Gastroesophageal sphincter (tissue), 4 donors: ENCODE results near the gene POLR3C. TPM values are rescaled to one million over a fixed set of nuclear protein-coding genes. Genes with fewer than 3 reads are reported as not detected.

Source experiments
- ATAC-seq: fragments of 150-250 bp; one replicate; pipeline ENCODE4 v1.9.1; 2016; ENCODE audit warnings: mild to moderate bottlenecking, moderate library complexity
- H3K27ac ChIP-seq, 4 donors: fragments of 200-600 bp; sonication (generic) in 3 of 4; 1 replicate in 3 of 4; 2 replicates in 1 of 4; pipeline ENCODE4 v1.5.1; 2016 to 2019
- H3K27me3 ChIP-seq: fragments of 200-600 bp; sonication (generic); one replicate; pipeline ENCODE4 v1.5.1; 2019
- H3K36me3 ChIP-seq, 2 donors: fragments of 200-600 bp; sonication (generic); one replicate each; pipeline ENCODE4 v1.5.1; 2019; ENCODE audit warnings: control low read depth in 1 of 2
- H3K4me1 ChIP-seq, 3 donors: fragments of 200-600 bp; sonication (generic); 1 replicate in 2 of 3; 2 replicates in 1 of 3; pipeline ENCODE4 v1.5.1; 2016 to 2019; ENCODE audit warnings: control low read depth in 2 of 3
- H3K4me3 ChIP-seq, 2 donors: fragments of 200-600 bp; sonication (generic); one replicate each; pipeline ENCODE4 v1.5.1; 2019; ENCODE audit warnings: mild to moderate bottlenecking in 1 of 2, moderate library complexity in 1 of 2
- H3K9me3 ChIP-seq, 3 donors: fragments of 200-600 bp; sonication (generic); one replicate each; pipeline ENCODE4 v1.5.1; 2017 to 2019; ENCODE audit warnings: control low read depth in 2 of 3
- EP300 ChIP-seq: sonication (generic); formaldehyde crosslinking; IDR thresholded peaks from one replicate; pipeline ENCODE4 v1.6.1; 2017; ENCODE audit warnings: antibody characterized with exemption, mild to moderate bottlenecking
- POLR2A ChIP-seq, 2 donors: fragments of 450-650 bp; IDR thresholded peaks; one replicate each; pipeline ENCODE4 v1.6.1; 2017; ENCODE audit warnings: antibody characterized with exemption in 2 of 2, mild to moderate bottlenecking in 2 of 2, moderate library complexity in 1 of 2
- POLR2AphosphoS5 ChIP-seq: sonication (generic); formaldehyde crosslinking; IDR thresholded peaks from one replicate; pipeline ENCODE4 v1.6.1; 2017; ENCODE audit warnings: antibody characterized with exemption
- WGBS, 2 donors: methylation state at CpG; one replicate each; pipeline ENCODE4 v1.1.5; 2018; ENCODE audit warnings: low coverage in 1 of 2; 5-methylcytosine and 5-hydroxymethylcytosine counted together
- total RNA-seq, 4 donors: library from RNA; depleted of rRNA; stranded (reverse); fragments of >200 nt; gene quantifications; one replicate each; pipeline ENCODE4 v1.1.0, GENCODE V29; 2016
- TF ChIP-seq, protein P1 (sequence below), 4 experiments: fragments of 200-600 bp in 2 of 4; fragments of 450-650 bp in 2 of 4; sonication (generic) in 1 of 4; IDR thresholded peaks; one replicate each; pipeline ENCODE4 v1.5.1; 2017 to 2019; ENCODE audit warnings: antibody characterized with exemption in 4 of 4, mild to moderate bottlenecking in 2 of 4, moderate library complexity in 2 of 4

Gene POLR3C
- total RNA-seq, 4 donors from 2014 or later: 24.8 to 37.7 (median 29.9) TPM

- Histone ChIP-seq H3K4me3 (no peak overlapping the region), H3K9me3 (no peaks in the 10 kb centered on the region), H3K27me3 (no peaks in the 10 kb centered on the region), H3K36me3 (peaks cover 0 to 73% of the 10 kb centered on the region in 2 donors), H3K27ac (peak overlapping the region in 3 of 4 donors; percentile 7 to 27 (median 22)), H3K4me1 (peaks cover 0 to 16% (median 6%) of the 10 kb centered on the region in 3 donors)
- WGBS, 2 donors: 60 to 68% methylated on average over 1 to 12 of the region's 15 CpGs
- TF ChIP-seq EP300 (no peak), POLR2AphosphoS5 (no peak), POLR2A (IDR thresholded peaks at IDR 0.05) (no peak)
- TF ChIP-seq, protein P1, sequence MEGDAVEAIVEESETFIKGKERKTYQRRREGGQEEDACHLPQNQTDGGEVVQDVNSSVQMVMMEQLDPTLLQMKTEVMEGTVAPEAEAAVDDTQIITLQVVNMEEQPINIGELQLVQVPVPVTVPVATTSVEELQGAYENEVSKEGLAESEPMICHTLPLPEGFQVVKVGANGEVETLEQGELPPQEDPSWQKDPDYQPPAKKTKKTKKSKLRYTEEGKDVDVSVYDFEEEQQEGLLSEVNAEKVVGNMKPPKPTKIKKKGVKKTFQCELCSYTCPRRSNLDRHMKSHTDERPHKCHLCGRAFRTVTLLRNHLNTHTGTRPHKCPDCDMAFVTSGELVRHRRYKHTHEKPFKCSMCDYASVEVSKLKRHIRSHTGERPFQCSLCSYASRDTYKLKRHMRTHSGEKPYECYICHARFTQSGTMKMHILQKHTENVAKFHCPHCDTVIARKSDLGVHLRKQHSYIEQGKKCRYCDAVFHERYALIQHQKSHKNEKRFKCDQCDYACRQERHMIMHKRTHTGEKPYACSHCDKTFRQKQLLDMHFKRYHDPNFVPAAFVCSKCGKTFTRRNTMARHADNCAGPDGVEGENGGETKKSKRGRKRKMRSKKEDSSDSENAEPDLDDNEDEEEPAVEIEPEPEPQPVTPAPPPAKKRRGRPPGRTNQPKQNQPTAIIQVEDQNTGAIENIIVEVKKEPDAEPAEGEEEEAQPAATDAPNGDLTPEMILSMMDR (IDR thresholded peaks at IDR 0.05): peak in 1 of 4 experiments; percentile 27
- ATAC-seq: no peak
These were observed 25.6 kb downstream of the POLR3C start for GRCh38 chr1:145849356-145850160.

DNA sequence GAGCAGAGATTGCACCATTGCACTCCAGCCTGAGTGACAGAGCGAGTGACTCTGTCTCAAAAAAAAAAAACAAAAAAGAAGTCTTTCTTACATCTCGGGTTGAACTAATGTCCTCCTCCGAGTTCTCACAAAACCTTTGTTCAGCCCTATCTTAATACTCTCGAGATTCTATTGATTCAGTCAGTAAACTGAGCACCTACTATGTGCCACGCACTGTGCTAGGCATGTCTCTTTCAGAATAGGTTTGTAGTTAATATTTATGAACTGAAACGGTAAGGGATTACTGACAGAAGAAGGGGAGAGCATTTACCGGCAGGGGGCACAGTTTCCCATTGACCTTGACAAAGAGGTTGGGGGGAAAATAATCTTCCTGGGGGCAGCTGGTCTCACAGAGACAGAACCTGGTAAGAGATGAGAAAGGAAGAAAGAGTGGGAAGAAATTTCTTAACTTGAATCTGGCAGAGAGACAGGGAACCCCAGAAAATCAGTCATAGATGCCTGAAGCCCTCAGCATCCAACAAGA, 31.5 kb downstream of the POLR3C start:
- Histone ChIP-seq H3K36me3 (peaks cover 0 to 66% of the 10 kb centered on the region in 2 donors), H3K9me3 (no peaks in the 10 kb centered on the region), H3K27ac (no peak overlapping the region), H3K4me3 (no peak overlapping the region), H3K27me3 (no peaks in the 10 kb centered on the region), H3K4me1 (peaks cover 3 to 25% (median 5%) of the 10 kb centered on the region in 3 donors)
- TF ChIP-seq, protein P1 (IDR thresholded peaks at IDR 0.05): no peak
- TF ChIP-seq EP300: no peak
- TF ChIP-seq POLR2A (IDR thresholded peaks at IDR 0.05): no peak
- no peak for TF ChIP-seq POLR2AphosphoS5
- WGBS, 2 donors: 75 to 90% methylated on average over 6 to 7 of the region's 7 CpGs
- no peak for ATAC-seq

DNA sequence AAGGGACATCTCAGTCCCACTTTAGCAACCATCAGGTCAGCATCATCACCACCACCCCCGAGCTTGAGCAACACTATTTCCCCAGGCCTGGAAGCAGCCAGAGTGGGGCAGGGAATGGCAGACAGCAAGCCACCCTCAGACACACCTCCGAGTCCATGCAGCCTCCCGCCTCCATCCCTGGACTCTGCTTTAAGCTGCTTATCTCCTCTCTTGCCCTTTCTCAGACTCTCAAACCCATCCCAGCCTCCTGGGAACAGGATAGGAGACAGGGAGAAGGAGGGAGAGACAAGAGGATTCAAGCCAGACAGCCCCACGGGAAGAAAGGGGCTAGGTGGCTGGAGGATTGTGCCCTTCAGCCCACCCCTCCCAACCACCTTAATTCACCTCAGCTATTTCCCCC, 33.2 kb downstream of the POLR3C start:
- Histone ChIP-seq H3K4me1 (peaks cover 3 to 25% (median 5%) of the 10 kb centered on the region in 3 donors), H3K27ac (no peak overlapping the region), H3K9me3 (no peaks in the 10 kb centered on the region), H3K27me3 (no peaks in the 10 kb centered on the region), H3K36me3 (peaks cover 0 to 50% of the 10 kb centered on the region in 2 donors), H3K4me3 (no peak overlapping the region)
- TF ChIP-seq, protein P1 (IDR thresholded peaks at IDR 0.05): no peak
- TF ChIP-seq EP300: no peak
- no peak for TF ChIP-seq POLR2A (IDR thresholded peaks at IDR 0.05)
- TF ChIP-seq POLR2AphosphoS5: no peak
- WGBS, 2 donors: 40 to 83% methylated on average over 1 to 2 of the region's 4 CpGs
- ATAC-seq: no peak

DNA sequence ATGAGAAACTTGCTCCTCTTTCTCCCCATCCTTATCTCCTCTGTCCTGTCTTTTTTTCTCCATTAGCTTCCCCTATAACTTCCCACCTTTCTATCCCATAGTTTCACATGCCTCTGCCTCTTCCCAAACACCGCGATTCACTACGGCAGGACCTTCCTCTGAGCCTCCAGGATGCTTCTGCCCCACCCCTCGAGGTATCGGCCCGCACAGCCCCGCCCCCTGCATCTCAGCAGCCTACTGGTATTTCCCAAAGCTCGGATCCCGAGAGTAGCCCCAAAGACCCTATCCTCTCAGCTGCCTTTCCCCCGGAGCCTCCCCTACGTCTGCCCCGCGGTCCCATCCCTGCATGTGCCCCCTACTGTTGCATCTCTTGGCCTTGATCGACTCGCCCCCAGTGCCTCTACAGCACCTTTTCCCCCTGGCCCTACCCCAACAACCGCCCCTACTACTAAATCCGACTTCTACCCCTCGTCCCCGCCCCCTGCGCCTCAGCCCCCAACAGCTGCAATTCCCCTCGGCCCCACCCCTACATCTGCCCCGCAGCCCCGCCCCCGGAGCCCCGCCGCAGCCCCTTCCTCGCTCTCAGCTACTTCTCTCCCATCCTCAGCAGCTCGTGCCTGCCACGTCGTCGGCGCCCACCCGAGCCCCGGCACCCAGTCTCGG, 34.4 kb downstream of the POLR3C start:
- ATAC-seq: peak; percentile 8

More for the DNA sequence above, 34.4 kb downstream of the POLR3C start:
- Histone ChIP-seq H3K9me3 (no peaks in the 10 kb centered on the region), H3K36me3 (peaks cover 0 to 38% of the 10 kb centered on the region in 2 donors), H3K27ac (peak overlapping the region; percentile 75 to 95 (median 89)), H3K27me3 (no peaks in the 10 kb centered on the region), H3K4me1 (peaks cover 3 to 30% (median 5%) of the 10 kb centered on the region in 3 donors), H3K4me3 (peak overlapping the region; percentile 85 to 89)
- TF ChIP-seq, protein P1 (IDR thresholded peaks at IDR 0.05): no peak
- no peak for TF ChIP-seq EP300
- TF ChIP-seq POLR2AphosphoS5: no peak
- TF ChIP-seq POLR2A (IDR thresholded peaks at IDR 0.05): no peak
- 0 to 1% methylated on average over 11 to 18 of the region's 35 CpGs for whole genome bisulfite sequencing, 2 donors
